HepG2 (cell line): ENCODE measurements around the gene SSX2IP. TPM values are rescaled to one million over a fixed set of nuclear protein-coding genes. Genes with fewer than 3 reads are reported as not detected.

Source experiments
- ATAC-seq: fragments of 200-7000 bp; cut with Tn5 transposase; 3 replicates; pipeline ENCODE4 v1.9.1; 2020; ENCODE audit warnings: mild to moderate bottlenecking, moderate library complexity
- BruUV-seq: library from RNA; stranded (reverse); fragments of 400-500 nt; replicated peaks from 2 replicates; lab custom pipeline; 2021; lab: Mats Ljungman, UMichigan
- CTCF ChIA-PET: fragments of 300-600 bp; formaldehyde crosslinking; extraction: SDS; loops from one replicate; lab custom pipeline; 2021; ENCODE audit warnings: low total read pairs, inconsistent platforms, low intra/inter-chr PET ratio; lab: Yijun Ruan, JAX
- POLR2A ChIA-PET: fragments of 350-600 bp; sonication (Branson Sonifier 250); formaldehyde crosslinking; loops from one replicate; lab custom pipeline; 2020; ENCODE audit warnings: antibody characterized with exemption, inconsistent platforms; lab: Yijun Ruan, JAX
- DNase-seq: peaks from one replicate; pipeline ENCODE4 v3.0.0-alpha.2; 2015; ENCODE audit warnings: low spot score
- FAIRE-seq: peaks from 3 replicates; lab custom pipeline; 2011; peaks lifted over from hg19 to GRCh38; lab: Jason Lieb, UNC
- H2AFZ ChIP-seq: one replicate; pipeline ENCODE4 v1.6.1; 2011; ENCODE audit warnings: low read length, inconsistent platforms
- H3K27ac ChIP-seq: fragments of 300-600 bp; 3 replicates; pipeline ENCODE4 v1.8.0; 2011; ENCODE audit warnings: mixed run types, mild to moderate bottlenecking, mixed read lengths, low read length, inconsistent platforms; ENCODE audit not compliant: insufficient read depth; ENCODE audit errors: extremely low read length
- H3K27me3 ChIP-seq, 2 experiments: fragments of 200-600 bp in 1 of 2; 2 replicates in 1 of 2; 3 replicates in 1 of 2; pipeline versions ENCODE4 v1.6.0 to v1.8.0; 2011; ENCODE audit warnings: low read length in 2 of 2, mild to moderate bottlenecking in 2 of 2, moderate library complexity in 2 of 2, inconsistent platforms in 1 of 2; ENCODE audit not compliant: insufficient read depth in 2 of 2, control insufficient read depth in 1 of 2
- H3K36me3 ChIP-seq, 2 experiments: fragments of 200-600 bp in 1 of 2; replicated peaks in 1 of 2; 2 replicates in 1 of 2; 3 replicates in 1 of 2; pipeline versions ENCODE4 v1.5.1 to v1.8.0; 2011; ENCODE audit warnings: low read length in 2 of 2, inconsistent platforms in 1 of 2; ENCODE audit not compliant: insufficient read depth in 2 of 2, control insufficient read depth in 1 of 2
- H3K4me1 ChIP-seq: 2 replicates; pipeline ENCODE4 v1.5.1; 2012; ENCODE audit warnings: low read length, inconsistent platforms; ENCODE audit not compliant: insufficient read depth
- H3K4me2 ChIP-seq: 2 replicates; pipeline ENCODE4 v1.6.0; 2011; ENCODE audit warnings: low read depth, low read length, inconsistent platforms
- H3K4me3 ChIP-seq, 3 experiments: fragments of 200-600 bp in 1 of 3; sonication (generic), shearing (Covaris generic) in 1 of 3; replicated peaks in 1 of 3; 2 replicates each; pipeline ENCODE4 v1.5.1; 2011 to 2016; ENCODE audit warnings: low read length in 3 of 3, inconsistent platforms in 2 of 3, low read depth in 2 of 3, mild to moderate bottlenecking in 2 of 3, control low read depth in 1 of 3, mixed read lengths in 1 of 3; ENCODE audit not compliant: insufficient read depth in 1 of 3
- H3K79me2 ChIP-seq: one replicate; pipeline ENCODE4 v1.6.1; 2011; ENCODE audit warnings: low read length, inconsistent platforms; ENCODE audit not compliant: insufficient read depth
- H3K9ac ChIP-seq: 2 replicates; pipeline ENCODE4 v1.6.0; 2011; ENCODE audit warnings: mild to moderate bottlenecking, low read depth, low read length, inconsistent platforms; ENCODE audit not compliant: insufficient read depth
- H3K9me3 ChIP-seq: 2 replicates; pipeline ENCODE4 v1.5.1; 2012; ENCODE audit warnings: mild to moderate bottlenecking, low read length
- H4K20me1 ChIP-seq: 2 replicates; pipeline ENCODE4 v1.6.0; 2011; ENCODE audit warnings: inconsistent platforms, mild to moderate bottlenecking, low read length, moderate library complexity; ENCODE audit not compliant: insufficient read depth
- AGO2 ChIP-seq: fragments of 200-400 bp; formaldehyde crosslinking; optimal IDR thresholded peaks from 2 replicates; pipeline ENCODE3; 2017; ENCODE audit warnings: mild to moderate bottlenecking, low read depth, low read length, moderate library complexity
- CC2D1A ChIP-seq: sonication (generic); formaldehyde crosslinking; IDR thresholded peaks from 2 replicates; pipeline ENCODE4 v1.8.1; 2023; ENCODE audit warnings: mild to moderate bottlenecking, missing genetic modification reagents
- CEBPB ChIP-seq: IDR thresholded peaks from 2 replicates; pipeline ENCODE4 v1.6.1; 2011; ENCODE audit warnings: low read depth, low read length, improper control_type of control experiment, borderline replicate concordance
- CENPT ChIP-seq: sonication (generic); formaldehyde crosslinking; IDR thresholded peaks from 2 replicates; pipeline ENCODE4 v1.8.0; 2022; ENCODE audit warnings: low read depth, mild to moderate bottlenecking, moderate library complexity, missing genetic modification reagents
- KAT2B ChIP-seq: fragments of 150-350 bp; IDR thresholded peaks from 2 replicates; pipeline ENCODE4 v1.6.1; 2014; ENCODE audit warnings: low read depth, low read length, borderline replicate concordance
- MAFF ChIP-seq: IDR thresholded peaks from 2 replicates; pipeline ENCODE4 v1.6.1; 2011; ENCODE audit warnings: low read depth, low read length, improper control_type of control experiment
- NFKBIZ ChIP-seq: IDR thresholded peaks from 2 replicates; pipeline ENCODE4 v1.6.1; 2018; ENCODE audit warnings: missing genetic modification reagents, missing compliant biosample characterization
- NFRKB ChIP-seq: fragments of 450-650 bp; IDR thresholded peaks from 2 replicates; pipeline ENCODE4 v1.6.1; 2017
- NRL ChIP-seq: sonication (generic); formaldehyde crosslinking; IDR thresholded peaks from 2 replicates; pipeline ENCODE4 v1.5.0; 2020; ENCODE audit warnings: missing genetic modification reagents, mild to moderate bottlenecking, moderate library complexity, borderline replicate concordance
- ZKSCAN5 ChIP-seq: sonication (generic); formaldehyde crosslinking; IDR thresholded peaks from 2 replicates; pipeline ENCODE4 v1.5.1; 2020; ENCODE audit warnings: mild to moderate bottlenecking, missing genetic modification reagents
- ZNF260 ChIP-seq: sonication (generic); formaldehyde crosslinking; IDR thresholded peaks from 2 replicates; pipeline ENCODE4 v1.4.0; 2020; ENCODE audit warnings: missing genetic modification reagents, low read depth, mild to moderate bottlenecking, borderline replicate concordance
- ZNF331 ChIP-seq: sonication (generic); formaldehyde crosslinking; IDR thresholded peaks from 2 replicates; pipeline ENCODE4 v1.4.0; 2020; ENCODE audit warnings: missing genetic modification reagents
- ZNF354B ChIP-seq: sonication (generic); formaldehyde crosslinking; IDR thresholded peaks from 2 replicates; pipeline ENCODE4 v1.8.0; 2022; ENCODE audit warnings: mild to moderate bottlenecking, missing genetic modification reagents
- ZNF557 ChIP-seq: sonication (generic); formaldehyde crosslinking; IDR thresholded peaks from 2 replicates; pipeline ENCODE4 v1.4.0; 2020; ENCODE audit warnings: missing genetic modification reagents
- ZNF564 ChIP-seq: sonication (generic); formaldehyde crosslinking; IDR thresholded peaks from 2 replicates; pipeline ENCODE4 v1.8.1; 2023; ENCODE audit warnings: mild to moderate bottlenecking, missing genetic modification reagents
- WGBS: methylation state at CpG from one replicate; pipeline ENCODE4 v1.1.6; 2017; ENCODE audit warnings: low lambda C conversion rate; 5-methylcytosine and 5-hydroxymethylcytosine counted together
- in situ Hi-C: cut with HindIII; loops from 2 replicates; pipeline ENCODE4 v1.10.0; 2017; ENCODE audit warnings: low pct_unique_long_range_greater_than_20kb; ENCODE audit not compliant: extremely low pct_ligation_motif_present
- intact Hi-C: fragments of 100-400 bp; cut with micrococcal nuclease; formaldehyde crosslinking; loops from one replicate; pipeline ENCODE4 v1.10.0; 2022; ENCODE audit not compliant: unreplicated experiment
- polyA plus RNA-seq, 8 experiments: library from polyadenylated mRNA; depleted of rRNA in 3 of 8; stranded (reverse) in 7 of 8; unstranded in 1 of 8; fragments of >200 nt; fragmentation: Illumina TruSeq in 4 of 8; extraction: Trizol in 4 of 8; gene quantifications; 2 replicates each; pipeline versions ENCODE4 v1.2.1 to v1.2.3, GENCODE V29; 2011 to 2016; ENCODE audit warnings: low read depth in 4 of 8, missing spikeins in 1 of 8, mixed read lengths in 1 of 8; ENCODE audit not compliant: insufficient read depth in 1 of 8
- total RNA-seq, 5 experiments: library from RNA; depleted of rRNA; stranded (reverse); fragments of >200 nt; fragmentation: Illumina TruSeq; extraction: Trizol; gene quantifications; 2 replicates each; pipeline ENCODE4 v1.2.3, GENCODE V29; 2016; ENCODE audit warnings: low read depth in 1 of 5
- TF ChIP-seq, protein P1 (sequence below): sonication (generic); formaldehyde crosslinking; IDR thresholded peaks from 2 replicates; pipeline ENCODE4 v1.5.1; 2020; ENCODE audit warnings: missing genetic modification reagents, mild to moderate bottlenecking, borderline replicate concordance
- TF ChIP-seq, protein P2 (sequence below): sonication (generic); formaldehyde crosslinking; IDR thresholded peaks from 2 replicates; pipeline ENCODE4 v1.4.0; 2020; ENCODE audit warnings: mild to moderate bottlenecking, missing genetic modification reagents, borderline replicate concordance
- TF ChIP-seq, protein P3 (sequence below): sonication (generic); formaldehyde crosslinking; conservative IDR thresholded peaks from 2 replicates; pipeline ENCODE4 v1.8.1; 2023; ENCODE audit warnings: missing genetic modification reagents

SSX2IP gene
- total and polyA plus RNA-seq, 2 of the 13 experiments (the other 11 are each of a cell fraction or from before 2014, with no cell fraction given) = 2.7 to 23.7 TPM

DNA sequence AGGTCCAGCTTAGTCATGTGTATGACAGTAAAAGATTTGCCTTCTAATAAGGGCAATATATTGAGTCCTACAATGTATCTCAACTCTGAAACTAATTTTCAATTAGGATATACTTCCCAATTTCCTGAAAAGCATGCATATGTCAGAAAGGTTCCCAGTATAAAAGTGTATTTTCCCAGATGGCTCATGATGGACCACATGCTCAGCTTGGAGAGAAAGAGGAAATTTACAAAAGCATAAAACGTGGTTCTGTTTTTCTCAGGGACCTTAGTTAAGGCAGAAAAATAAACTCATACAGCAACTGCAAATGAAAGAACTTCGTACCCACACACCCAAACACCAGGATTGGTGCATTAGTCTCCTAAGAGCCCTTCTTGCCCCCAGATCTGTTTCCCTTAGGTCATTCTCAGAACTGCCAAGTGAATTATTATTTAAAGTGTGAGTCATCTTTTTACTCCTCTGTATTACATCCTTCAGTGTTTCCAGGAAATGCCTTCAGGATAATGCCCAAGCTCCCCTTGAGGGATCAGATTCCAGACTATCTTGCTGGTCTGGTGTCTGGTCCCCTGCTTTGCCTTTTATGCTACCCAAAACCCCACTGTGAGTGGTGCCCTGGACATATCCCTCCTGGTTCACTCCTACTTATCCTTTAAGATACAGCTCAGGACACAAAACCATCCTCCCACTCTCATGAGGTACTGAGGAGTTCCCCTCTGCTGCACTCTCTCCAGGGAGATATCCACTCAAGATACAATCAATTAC is 57.4 kb downstream of the SSX2IP start:
- no peak for ATAC-seq
- WGBS = 4% methylated on average over 2 of the region's 2 CpGs
- Histone ChIP-seq H3K36me3 (no peaks in the 10 kb centered on the region), H4K20me1 (no peaks in the 10 kb centered on the region), H3K27ac (no peak overlapping the region), H2AFZ (no peak overlapping the region), H3K4me1 (no peaks in the 10 kb centered on the region), H3K27me3 (no peaks in the 10 kb centered on the region; a peak in 1 of 5 replicates), H3K4me2 (no peak overlapping the region), H3K79me2 (no peaks in the 10 kb centered on the region), H3K9me3 (no peaks in the 10 kb centered on the region), H3K9ac (no peak overlapping the region), H3K4me3 (no peak overlapping the region)
- no peak for FAIRE-seq
- POLR2A ChIA-PET = no interaction called here
- DNase-seq = no peak
- intact Hi-C loops (no loop called here), in situ Hi-C loops (no loop called here)
- CTCF ChIA-PET = no interaction called here
- no TSS peak for BruUV-seq
- TF ChIP-seq AGO2 (no peak), ZNF331 (CRISPR knock-in tag) (no peak), ZNF557 (CRISPR knock-in tag) (no peak), CENPT (CRISPR knock-in tag) (no peak), MAFF (no peak), ZKSCAN5 (CRISPR knock-in tag) (no peak), ZNF564 (CRISPR knock-in tag) (no peak), KAT2B (no peak), ZNF260 (CRISPR knock-in tag) (no peak), CC2D1A (no peak), ZNF354B (CRISPR knock-in tag) (no peak), NRL (CRISPR knock-in tag) (no peak), NFRKB (no peak), NFKBIZ (no peak), CEBPB (no peak)
- TF ChIP-seq, protein P1, sequence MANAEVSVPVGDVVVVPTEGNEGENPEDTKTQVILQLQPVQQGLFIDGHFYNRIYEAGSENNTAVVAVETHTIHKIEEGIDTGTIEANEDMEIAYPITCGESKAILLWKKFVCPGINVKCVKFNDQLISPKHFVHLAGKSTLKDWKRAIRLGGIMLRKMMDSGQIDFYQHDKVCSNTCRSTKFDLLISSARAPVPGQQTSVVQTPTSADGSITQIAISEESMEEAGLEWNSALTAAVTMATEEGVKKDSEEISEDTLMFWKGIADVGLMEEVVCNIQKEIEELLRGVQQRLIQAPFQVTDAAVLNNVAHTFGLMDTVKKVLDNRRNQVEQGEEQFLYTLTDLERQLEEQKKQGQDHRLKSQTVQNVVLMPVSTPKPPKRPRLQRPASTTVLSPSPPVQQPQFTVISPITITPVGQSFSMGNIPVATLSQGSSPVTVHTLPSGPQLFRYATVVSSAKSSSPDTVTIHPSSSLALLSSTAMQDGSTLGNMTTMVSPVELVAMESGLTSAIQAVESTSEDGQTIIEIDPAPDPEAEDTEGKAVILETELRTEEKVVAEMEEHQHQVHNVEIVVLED (CRISPR knock-in tag) = no peak
- TF ChIP-seq, protein P2, sequence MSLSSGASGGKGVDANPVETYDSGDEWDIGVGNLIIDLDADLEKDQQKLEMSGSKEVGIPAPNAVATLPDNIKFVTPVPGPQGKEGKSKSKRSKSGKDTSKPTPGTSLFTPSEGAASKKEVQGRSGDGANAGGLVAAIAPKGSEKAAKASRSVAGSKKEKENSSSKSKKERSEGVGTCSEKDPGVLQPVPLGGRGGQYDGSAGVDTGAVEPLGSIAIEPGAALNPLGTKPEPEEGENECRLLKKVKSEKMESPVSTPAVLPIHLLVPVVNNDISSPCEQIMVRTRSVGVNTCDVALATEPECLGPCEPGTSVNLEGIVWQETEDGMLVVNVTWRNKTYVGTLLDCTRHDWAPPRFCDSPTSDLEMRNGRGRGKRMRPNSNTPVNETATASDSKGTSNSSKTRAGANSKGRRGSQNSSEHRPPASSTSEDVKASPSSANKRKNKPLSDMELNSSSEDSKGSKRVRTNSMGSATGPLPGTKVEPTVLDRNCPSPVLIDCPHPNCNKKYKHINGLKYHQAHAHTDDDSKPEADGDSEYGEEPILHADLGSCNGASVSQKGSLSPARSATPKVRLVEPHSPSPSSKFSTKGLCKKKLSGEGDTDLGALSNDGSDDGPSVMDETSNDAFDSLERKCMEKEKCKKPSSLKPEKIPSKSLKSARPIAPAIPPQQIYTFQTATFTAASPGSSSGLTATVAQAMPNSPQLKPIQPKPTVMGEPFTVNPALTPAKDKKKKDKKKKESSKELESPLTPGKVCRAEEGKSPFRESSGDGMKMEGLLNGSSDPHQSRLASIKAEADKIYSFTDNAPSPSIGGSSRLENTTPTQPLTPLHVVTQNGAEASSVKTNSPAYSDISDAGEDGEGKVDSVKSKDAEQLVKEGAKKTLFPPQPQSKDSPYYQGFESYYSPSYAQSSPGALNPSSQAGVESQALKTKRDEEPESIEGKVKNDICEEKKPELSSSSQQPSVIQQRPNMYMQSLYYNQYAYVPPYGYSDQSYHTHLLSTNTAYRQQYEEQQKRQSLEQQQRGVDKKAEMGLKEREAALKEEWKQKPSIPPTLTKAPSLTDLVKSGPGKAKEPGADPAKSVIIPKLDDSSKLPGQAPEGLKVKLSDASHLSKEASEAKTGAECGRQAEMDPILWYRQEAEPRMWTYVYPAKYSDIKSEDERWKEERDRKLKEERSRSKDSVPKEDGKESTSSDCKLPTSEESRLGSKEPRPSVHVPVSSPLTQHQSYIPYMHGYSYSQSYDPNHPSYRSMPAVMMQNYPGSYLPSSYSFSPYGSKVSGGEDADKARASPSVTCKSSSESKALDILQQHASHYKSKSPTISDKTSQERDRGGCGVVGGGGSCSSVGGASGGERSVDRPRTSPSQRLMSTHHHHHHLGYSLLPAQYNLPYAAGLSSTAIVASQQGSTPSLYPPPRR (CRISPR knock-in tag) = no peak
- TF ChIP-seq, protein P3, sequence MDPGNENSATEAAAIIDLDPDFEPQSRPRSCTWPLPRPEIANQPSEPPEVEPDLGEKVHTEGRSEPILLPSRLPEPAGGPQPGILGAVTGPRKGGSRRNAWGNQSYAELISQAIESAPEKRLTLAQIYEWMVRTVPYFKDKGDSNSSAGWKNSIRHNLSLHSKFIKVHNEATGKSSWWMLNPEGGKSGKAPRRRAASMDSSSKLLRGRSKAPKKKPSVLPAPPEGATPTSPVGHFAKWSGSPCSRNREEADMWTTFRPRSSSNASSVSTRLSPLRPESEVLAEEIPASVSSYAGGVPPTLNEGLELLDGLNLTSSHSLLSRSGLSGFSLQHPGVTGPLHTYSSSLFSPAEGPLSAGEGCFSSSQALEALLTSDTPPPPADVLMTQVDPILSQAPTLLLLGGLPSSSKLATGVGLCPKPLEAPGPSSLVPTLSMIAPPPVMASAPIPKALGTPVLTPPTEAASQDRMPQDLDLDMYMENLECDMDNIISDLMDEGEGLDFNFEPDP (CRISPR knock-in tag) = no peak
